ENCODE measurements around the gene CD274.

GRCh38 chr9:5514617-5515260 lies 64.4 kb downstream of the CD274 start:
- TF ChIP-seq CTCF (IDR thresholded peaks at IDR 0.05), result no peak
- no peak for TF ChIP-seq POLR2A (IDR thresholded peaks at IDR 0.05)
- no peak for TF ChIP-seq POLR2AphosphoS5 (IDR thresholded peaks at IDR 0.05)

All from stomach (tissue), 4 donors.